Parietal lobe (tissue), 2 donors: ENCODE results near the gene DGKD. TPM values are rescaled to one million over a fixed set of nuclear protein-coding genes. Genes with fewer than 3 reads are reported as not detected.

Source experiments
- small RNA-seq: library from RNA; depleted of rRNA; stranded (forward); fragments of <200 nt; gene quantifications from one replicate; pipeline ENCODE3, GENCODE V24; 2014; ENCODE audit warnings: low replicate concordance
- total RNA-seq: library from RNA; depleted of rRNA; stranded (reverse); fragments of >200 nt; gene quantifications from one replicate; pipeline ENCODE4 v1.2.3, GENCODE V29; 2014

DGKD gene
- total RNA-seq = 63.5 TPM

GRCh38 chr2:233353769-233354499 is at the start of gene DGKD:
Gene DGKD, plus strand, starts transcription at chr2:233354494. Its CDS starts 25 bp downstream, at chr2:233354519.

GRCh38 chr2:233307565-233307964 is 46.7 kb upstream of the DGKD start, which contains the start of gene SAG:
Gene SAG, plus strand, starts transcription at chr2:233307816. Its CDS starts 1,374 bp downstream, at chr2:233309190.

Small RNA genes lying within 50 kb of the gene (small RNA-seq; reads per million reads assigned to genes)
- not detected for gene RF00019

Other genes starting within 250 kb of the DGKD start
- gene ATG16L1, start 102.8 kb upstream of the DGKD start, total RNA-seq = 59.5 TPM
- gene SAG, start 46.7 kb upstream of the DGKD start, total RNA-seq = 0.63 TPM
- gene USP40, start 212.3 kb downstream of the DGKD start, total RNA-seq = 21.0 TPM